Neutrophil (primary cell): ENCODE data around the gene RPS6KA2.

Source experiments
- H3K27ac ChIP-seq: fragments of 200-600 bp; sonication (generic); 2 replicates; pipeline ENCODE4 v1.5.1; 2016; ENCODE audit warnings: mild to moderate bottlenecking, moderate library complexity
- H3K27me3 ChIP-seq: fragments of 200-600 bp; sonication (generic); 2 replicates; pipeline ENCODE4 v1.6.0; 2016; ENCODE audit warnings: mild to moderate bottlenecking
- H3K36me3 ChIP-seq: fragments of 200-600 bp; sonication (generic); 2 replicates; pipeline ENCODE4 v1.5.1; 2017
- H3K4me1 ChIP-seq, 2 experiments: fragments of 200-600 bp in 1 of 2; sonication (generic) in 1 of 2; 1 replicate in 1 of 2; 2 replicates in 1 of 2; pipeline versions ENCODE4 v1.5.1 to v1.6.1; 2013 to 2016; ENCODE audit warnings: low read depth in 1 of 2, low read length in 1 of 2, mild to moderate bottlenecking in 1 of 2, moderate library complexity in 1 of 2; ENCODE audit not compliant: control insufficient read depth in 1 of 2, insufficient read depth in 1 of 2
- H3K4me3 ChIP-seq, 2 experiments: fragments of 200-600 bp in 1 of 2; sonication (generic) in 1 of 2; 1 replicate in 1 of 2; 2 replicates in 1 of 2; pipeline ENCODE4 v1.5.1; 2013 to 2016; ENCODE audit warnings: low read depth in 1 of 2, low read length in 1 of 2, mild to moderate bottlenecking in 1 of 2, moderate library complexity in 1 of 2
- H3K9me3 ChIP-seq: fragments of 200-600 bp; sonication (generic); 2 replicates; pipeline ENCODE4 v1.5.1; 2016
- CTCF ChIP-seq: fragments of 200-600 bp; sonication (generic); IDR thresholded peaks from 2 replicates; pipeline ENCODE4 v1.5.1; 2016; ENCODE audit warnings: antibody characterized with exemption

Gene RPS6KA2

GRCh38 chr6:166672146-166672545, 45.1 kb upstream of the RPS6KA2 start:
- no peaks in the 10 kb centered on the region for H3K36me3 ChIP-seq
- peaks cover 0 to 38% of the 10 kb centered on the region in 2 experiments for H3K4me1 ChIP-seq
- no peaks in the 10 kb centered on the region for H3K9me3 ChIP-seq
- H3K4me3 ChIP-seq = no peak overlapping the region
- peaks cover 10% of the 10 kb centered on the region for H3K27me3 ChIP-seq
- H3K27ac ChIP-seq = no peak overlapping the region
- no peak for TF ChIP-seq CTCF

- Histone ChIP-seq H3K27ac (no peak overlapping the region), H3K27me3 (peaks cover 10% of the 10 kb centered on the region), H3K4me3 (no peak overlapping the region), H3K36me3 (no peaks in the 10 kb centered on the region), H3K4me1 (peaks cover 0 to 38% of the 10 kb centered on the region in 2 experiments), H3K9me3 (no peaks in the 10 kb centered on the region)
- TF ChIP-seq CTCF = no peak
Measured at GRCh38 chr6:166671434-166672081, 44.5 kb upstream of the RPS6KA2 start.

- no peaks in the 10 kb centered on the region for H3K9me3 ChIP-seq
- peaks cover 10% of the 10 kb centered on the region for H3K27me3 ChIP-seq
- H3K36me3 ChIP-seq = no peaks in the 10 kb centered on the region
- H3K4me3 ChIP-seq = no peak overlapping the region
- H3K27ac ChIP-seq = no peak overlapping the region
- peaks cover 0 to 38% of the 10 kb centered on the region in 2 experiments for H3K4me1 ChIP-seq
- TF ChIP-seq CTCF = no peak
Measured at GRCh38 chr6:166670894-166671293, 43.8 kb upstream of the RPS6KA2 start.

- peaks cover 0 to 35% of the 10 kb centered on the region in 2 experiments for H3K4me1 ChIP-seq
- no peak overlapping the region for H3K27ac ChIP-seq
- H3K27me3 ChIP-seq = peaks cover 10% of the 10 kb centered on the region
- TF ChIP-seq CTCF = no peak
- H3K9me3 ChIP-seq = no peaks in the 10 kb centered on the region
- no peak overlapping the region for H3K4me3 ChIP-seq
- H3K36me3 ChIP-seq = no peaks in the 10 kb centered on the region
Measured at GRCh38 chr6:166670013-166670412, 43.0 kb upstream of the RPS6KA2 start.

- no peak for TF ChIP-seq CTCF
- Histone ChIP-seq H3K9me3 (no peaks in the 10 kb centered on the region), H3K4me1 (peaks cover 8 to 31% of the 10 kb centered on the region in 2 experiments), H3K4me3 (no peak overlapping the region), H3K27ac (no peak overlapping the region), H3K27me3 (peaks cover 10% of the 10 kb centered on the region), H3K36me3 (no peaks in the 10 kb centered on the region)
Measured at GRCh38 chr6:166667796-166668610, 41.0 kb upstream of the RPS6KA2 start.
